B cell (primary cell): Measurements from ENCODE around the gene ST8SIA1. TPM values are rescaled to one million over a fixed set of nuclear protein-coding genes. Genes with fewer than 3 reads are reported as not detected.

ENCODE experiments used
- ATAC-seq: fragments of 200-7000 bp; cut with Tn5 transposase; one replicate; pipeline ENCODE4 v1.10.0; 2021; ENCODE audit warnings: low read depth, mild to moderate bottlenecking, moderate number of reproducible peaks, moderate library complexity
- CTCF ChIA-PET: fragments of 350-600 bp; sonication (Branson Sonifier 250); formaldehyde crosslinking; loops from one replicate; lab custom pipeline; 2021; ENCODE audit warnings: antibody characterized with exemption, inconsistent platforms; lab: Charles Lee
- POLR2A ChIA-PET: fragments of 350-600 bp; sonication (Branson Sonifier 250); formaldehyde crosslinking; loops from one replicate; lab custom pipeline; 2021; ENCODE audit warnings: antibody characterized with exemption; lab: Charles Lee
- DNase-seq: peaks from one replicate; pipeline ENCODE4 v3.0.0; 2013
- H2AFZ ChIP-seq: 2 replicates; pipeline ENCODE4 v1.6.1; 2012; ENCODE audit warnings: mild to moderate bottlenecking, low read depth, low read length; ENCODE audit not compliant: insufficient read depth, poor library complexity, severe bottlenecking
- H3K27ac ChIP-seq, 2 donors: 1 replicate in 1 of 2; 2 replicates in 1 of 2; pipeline ENCODE4 v1.5.1; 2012 to 2013; ENCODE audit warnings: low read length in 2 of 2, mild to moderate bottlenecking in 2 of 2, moderate library complexity in 1 of 2
- H3K27me3 ChIP-seq, 4 experiments: fragments of 200-600 bp in 1 of 4; sonication (generic) in 1 of 4; replicated peaks in 1 of 4; 1 replicate in 2 of 4; 2 replicates in 2 of 4; pipeline versions ENCODE4 v1.6.1 to v1.7.0; 2013 to 2016; ENCODE audit warnings: low read length in 3 of 4, mild to moderate bottlenecking in 2 of 4, mixed read lengths in 1 of 4, moderate library complexity in 1 of 4; ENCODE audit not compliant: insufficient read depth in 4 of 4, control insufficient read depth in 3 of 4; ENCODE audit errors: control extremely low read depth in 1 of 4
- H3K36me3 ChIP-seq, 2 experiments: replicated peaks in 1 of 2; 1 replicate in 1 of 2; 2 replicates in 1 of 2; pipeline versions ENCODE4 v1.6.1 to v1.7.1; 2013; ENCODE audit warnings: low read length in 1 of 2; ENCODE audit not compliant: insufficient read depth in 2 of 2, control insufficient read depth in 1 of 2; ENCODE audit errors: control extremely low read depth in 1 of 2, extremely low read depth in 1 of 2
- H3K4me1 ChIP-seq, 2 donors: fragments of 200-600 bp in 1 of 2; sonication (generic) in 1 of 2; 1 replicate in 1 of 2; 2 replicates in 1 of 2; pipeline versions ENCODE4 v1.5.1 to v1.6.1; 2013 to 2017; ENCODE audit warnings: low read length in 2 of 2; ENCODE audit not compliant: control insufficient read depth in 2 of 2, insufficient read depth in 2 of 2
- H3K4me2 ChIP-seq: replicated peaks from 2 replicates; pipeline ENCODE3; 2012; ENCODE audit warnings: mild to moderate bottlenecking, low read depth, low read length; ENCODE audit not compliant: poor library complexity, severe bottlenecking
- H3K4me3 ChIP-seq, 5 experiments: fragments of 200-600 bp in 1 of 5; sonication (generic) in 1 of 5; 1 replicate in 3 of 5; 2 replicates in 2 of 5; pipeline versions ENCODE4 v1.5.1 to v1.7.0; 2011 to 2016; ENCODE audit warnings: low read length in 4 of 5, mild to moderate bottlenecking in 4 of 5, low read depth in 2 of 5, control low read depth in 1 of 5, moderate library complexity in 1 of 5; ENCODE audit not compliant: insufficient read depth in 1 of 5; ENCODE audit errors: control extremely low read depth in 1 of 5, extremely low read depth in 1 of 5
- H3K79me2 ChIP-seq: fragments of 200-600 bp; sonication (generic); one replicate; pipeline ENCODE4 v1.6.0; 2016; ENCODE audit warnings: low read length; ENCODE audit not compliant: control insufficient read depth, insufficient read depth
- H3K9ac ChIP-seq: fragments of 200-600 bp; sonication (generic); 2 replicates; pipeline ENCODE4 v1.6.1; 2017; ENCODE audit warnings: mild to moderate bottlenecking, low read length, moderate library complexity
- H3K9me3 ChIP-seq, 3 donors: one replicate each; pipeline versions ENCODE4 v1.6.1 to v1.7.1; 2013; ENCODE audit warnings: low read length in 2 of 3; ENCODE audit not compliant: control insufficient read depth in 2 of 3, insufficient read depth in 1 of 3; ENCODE audit errors: control extremely low read depth in 1 of 3
- H4K20me1 ChIP-seq: 2 replicates; pipeline ENCODE4 v1.6.0; 2012; ENCODE audit warnings: mild to moderate bottlenecking, low read length; ENCODE audit not compliant: insufficient read depth, control insufficient read depth, poor library complexity, severe bottlenecking
- H3K27ac Mint-ChIP-seq: one replicate; pipeline ENCODE4 v1.8.0; 2021; ENCODE audit warnings: mixed read lengths
- H3K27me3 Mint-ChIP-seq: one replicate; pipeline ENCODE4 v1.8.0; 2021; ENCODE audit warnings: mixed read lengths
- H3K4me1 Mint-ChIP-seq: one replicate; pipeline ENCODE4 v1.8.0; 2021; ENCODE audit warnings: mixed read lengths
- H3K4me3 Mint-ChIP-seq: one replicate; pipeline ENCODE4 v1.8.0; 2021; ENCODE audit warnings: mixed read lengths
- H3K9me3 Mint-ChIP-seq: one replicate; pipeline ENCODE4 v1.8.0; 2022; ENCODE audit warnings: mixed read lengths; ENCODE audit not compliant: insufficient read depth
- EZH2 ChIP-seq: IDR thresholded peaks from 2 replicates; pipeline ENCODE4 v1.6.1; 2012; ENCODE audit warnings: borderline replicate concordance, low read depth, mild to moderate bottlenecking, moderate library complexity, low read length; ENCODE audit not compliant: insufficient read depth, poor library complexity, severe bottlenecking
- WGBS: methylation state at CpG from one replicate; pipeline ENCODE4 v1.1.5; 2013; ENCODE audit warnings: missing lambda C conversion rate; ENCODE audit not compliant: insufficient coverage; 5-methylcytosine and 5-hydroxymethylcytosine counted together
- intact Hi-C: fragments of 100-400 bp; cut with micrococcal nuclease; formaldehyde crosslinking; loops from one replicate; pipeline ENCODE4 v1.10.0; 2022
- polyA plus RNA-seq: library from polyadenylated mRNA; depleted of rRNA; stranded (reverse); fragments of >200 nt; gene quantifications from 2 replicates; pipeline ENCODE4 v1.2.3, GENCODE V29; 2012
- total RNA-seq, 2 donors: library from RNA; stranded (reverse); fragments of 120-200 nt in 1 of 2; gene quantifications; 1 replicate in 1 of 2; 2 replicates in 1 of 2; pipeline versions ENCODE4 v1.2.3 to v1.2.4, GENCODE V29; 2013 to 2022
- TF ChIP-seq, protein P1 (sequence below): fragments of 200-600 bp; IDR thresholded peaks from one replicate; pipeline ENCODE4 v1.8.0; 2022; ENCODE audit warnings: antibody characterized with exemption, mild to moderate bottlenecking

The ST8SIA1 gene
- total and polyA plus RNA-seq, 2 donors (not counting 1 experiment from before 2014, with no cell fraction given): 0.02 to 0.04 TPM

DNA sequence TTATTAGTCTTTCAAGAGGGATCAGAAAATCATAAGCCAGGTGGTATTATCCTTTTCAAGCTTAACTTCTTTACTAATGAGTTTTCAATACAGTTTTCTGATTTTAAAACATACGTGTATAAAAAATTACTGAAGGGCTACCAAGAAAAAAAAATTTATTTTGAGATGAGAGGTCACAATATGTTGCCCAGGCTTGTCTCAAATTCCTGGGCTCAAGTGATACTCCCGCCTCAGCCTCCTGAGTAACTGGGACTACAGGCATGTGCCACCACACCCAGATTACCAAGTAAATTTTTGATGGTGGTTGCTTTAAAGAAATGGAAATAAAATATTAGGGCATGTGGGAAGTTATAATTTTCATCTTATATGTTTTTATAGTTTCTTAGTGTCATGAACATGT lies 26.7 kb downstream of the ST8SIA1 start:
- no peak for TF ChIP-seq EZH2
- TF ChIP-seq, protein P1, sequence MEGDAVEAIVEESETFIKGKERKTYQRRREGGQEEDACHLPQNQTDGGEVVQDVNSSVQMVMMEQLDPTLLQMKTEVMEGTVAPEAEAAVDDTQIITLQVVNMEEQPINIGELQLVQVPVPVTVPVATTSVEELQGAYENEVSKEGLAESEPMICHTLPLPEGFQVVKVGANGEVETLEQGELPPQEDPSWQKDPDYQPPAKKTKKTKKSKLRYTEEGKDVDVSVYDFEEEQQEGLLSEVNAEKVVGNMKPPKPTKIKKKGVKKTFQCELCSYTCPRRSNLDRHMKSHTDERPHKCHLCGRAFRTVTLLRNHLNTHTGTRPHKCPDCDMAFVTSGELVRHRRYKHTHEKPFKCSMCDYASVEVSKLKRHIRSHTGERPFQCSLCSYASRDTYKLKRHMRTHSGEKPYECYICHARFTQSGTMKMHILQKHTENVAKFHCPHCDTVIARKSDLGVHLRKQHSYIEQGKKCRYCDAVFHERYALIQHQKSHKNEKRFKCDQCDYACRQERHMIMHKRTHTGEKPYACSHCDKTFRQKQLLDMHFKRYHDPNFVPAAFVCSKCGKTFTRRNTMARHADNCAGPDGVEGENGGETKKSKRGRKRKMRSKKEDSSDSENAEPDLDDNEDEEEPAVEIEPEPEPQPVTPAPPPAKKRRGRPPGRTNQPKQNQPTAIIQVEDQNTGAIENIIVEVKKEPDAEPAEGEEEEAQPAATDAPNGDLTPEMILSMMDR: no peak
- H3K4me3 Mint-ChIP-seq: no peak overlapping the region

DNA sequence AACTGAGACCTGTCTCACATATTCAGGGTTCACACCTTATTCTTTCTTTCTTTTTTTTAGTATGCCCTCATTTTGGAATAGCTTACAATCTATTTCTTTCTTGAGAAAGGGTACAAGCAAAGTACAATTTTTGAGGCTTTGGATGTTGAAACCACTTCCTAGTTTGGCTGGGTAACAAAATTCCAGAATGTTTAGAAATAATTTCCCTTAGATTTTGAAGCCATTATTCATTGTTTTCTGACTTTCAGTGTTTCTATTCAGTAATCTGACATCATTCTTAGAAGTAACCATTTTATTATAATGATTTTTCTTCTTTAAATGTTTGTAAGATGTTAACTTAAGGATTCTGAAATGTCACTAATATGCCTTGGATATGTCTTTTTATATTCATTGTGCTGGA lies 28.2 kb downstream of the ST8SIA1 start:
- H3K79me2 ChIP-seq: no peaks in the 10 kb centered on the region
- no peak overlapping the region for H3K4me3 ChIP-seq
- H3K4me2 ChIP-seq: no peak overlapping the region
- POLR2A ChIA-PET: no interaction called here
- H3K4me3 Mint-ChIP-seq: no peak overlapping the region
- H3K27me3 ChIP-seq: peaks cover 0 to 3% (median 2%) of the 10 kb centered on the region in 4 experiments
- H4K20me1 ChIP-seq: no peaks in the 10 kb centered on the region
- H3K36me3 ChIP-seq: no peaks in the 10 kb centered on the region
- H3K27ac Mint-ChIP-seq: no peak overlapping the region
- H3K9ac ChIP-seq: no peak overlapping the region
- DNase-seq (no peak), ATAC-seq (no peak)
- no peak overlapping the region for H3K27ac ChIP-seq
- H3K9me3 Mint-ChIP-seq: no peaks in the 10 kb centered on the region
- intact Hi-C loops: no loop called here
- H3K9me3 ChIP-seq: no peaks in the 10 kb centered on the region
- H2AFZ ChIP-seq: no peak overlapping the region
- TF ChIP-seq, protein P1: no peak
- TF ChIP-seq EZH2: no peak
- no peaks in the 10 kb centered on the region for H3K4me1 Mint-ChIP-seq
- CTCF ChIA-PET: no interaction called here
- peaks cover 33% of the 10 kb centered on the region for H3K27me3 Mint-ChIP-seq
- no peaks in the 10 kb centered on the region for H3K4me1 ChIP-seq

More for the DNA sequence above, 26.7 kb downstream of the ST8SIA1 start:
- no peak for DNase-seq
- Histone ChIP-seq H2AFZ (no peak overlapping the region), H3K4me1 (no peaks in the 10 kb centered on the region), H3K27me3 (peaks cover 0 to 9% (median 2%) of the 10 kb centered on the region in 4 experiments), H3K4me3 (no peak overlapping the region), H3K27ac (no peak overlapping the region), H4K20me1 (no peaks in the 10 kb centered on the region), H3K9me3 (no peaks in the 10 kb centered on the region), H3K79me2 (no peaks in the 10 kb centered on the region), H3K4me2 (no peak overlapping the region), H3K9ac (no peak overlapping the region), H3K36me3 (no peaks in the 10 kb centered on the region)
- WGBS: 100% methylated on average over 1 of the region's 2 CpGs
- intact Hi-C loops: no loop called here
- Mint-ChIP-seq H3K27ac (no peak overlapping the region), H3K4me1 (no peaks in the 10 kb centered on the region), H3K27me3 (peaks cover 33% of the 10 kb centered on the region), H3K9me3 (no peaks in the 10 kb centered on the region)
- POLR2A ChIA-PET: no interaction called here
- CTCF ChIA-PET: no interaction called here
- ATAC-seq: no peak
